Right atrium auricular region (tissue), 2 donors: Measurements from ENCODE around the gene IRF9. TPM values are rescaled to one million over a fixed set of nuclear protein-coding genes. Genes with fewer than 3 reads are reported as not detected.

Experiments
- DNase-seq: peaks from one replicate; pipeline ENCODE4 v3.0.0-alpha.2; 2019; ENCODE audit warnings: low spot score
- H3K27ac ChIP-seq, 2 donors: fragments of 200-600 bp; sonication (generic); 1 replicate in 1 of 2; 2 replicates in 1 of 2; pipeline ENCODE4 v1.5.1; 2016 to 2019
- H3K27me3 ChIP-seq, 2 donors: fragments of 200-600 bp; sonication (generic); one replicate each; pipeline versions ENCODE4 v1.5.1 to v1.6.0; 2017 to 2019
- H3K36me3 ChIP-seq: fragments of 200-600 bp; sonication (generic); one replicate; pipeline ENCODE4 v1.5.1; 2016
- H3K4me1 ChIP-seq, 2 donors: fragments of 200-600 bp; sonication (generic); one replicate each; pipeline versions ENCODE4 v1.5.1 to v1.6.0; 2017 to 2019
- H3K4me3 ChIP-seq, 2 donors: fragments of 200-600 bp; sonication (generic); 1 replicate in 1 of 2; 2 replicates in 1 of 2; pipeline ENCODE4 v1.5.1; 2017 to 2019; ENCODE audit warnings: mild to moderate bottlenecking in 1 of 2, moderate library complexity in 1 of 2
- H3K9me3 ChIP-seq, 2 donors: fragments of 200-600 bp; sonication (generic); one replicate each; pipeline ENCODE4 v1.5.1; 2019
- CTCF ChIP-seq, 2 donors: fragments of 200-600 bp; sonication (generic); IDR thresholded peaks; one replicate each; pipeline ENCODE4 v1.5.1; 2019; ENCODE audit warnings: antibody characterized with exemption in 2 of 2
- total RNA-seq, 2 donors: library from RNA; depleted of rRNA; stranded (reverse); fragments of >200 nt; gene quantifications; one replicate each; pipeline ENCODE4 v1.1.0, GENCODE V29; 2016

Gene IRF9
- total RNA-seq, 2 donors from 2014 or later = 29.2 to 33.1 TPM

GRCh38 chr14:24177891-24178290, 16.8 kb downstream of the IRF9 start:
- Histone ChIP-seq H3K27ac (no peak overlapping the region), H3K9me3 (no peaks in the 10 kb centered on the region), H3K27me3 (no peaks in the 10 kb centered on the region), H3K36me3 (peaks cover 20% of the 10 kb centered on the region), H3K4me1 (peaks cover 0 to 10% of the 10 kb centered on the region in 2 donors), H3K4me3 (no peak overlapping the region)
- TF ChIP-seq CTCF (IDR thresholded peaks at IDR 0.05) = no peak
- no peak for DNase-seq

GRCh38 chr14:24178399-24179178, 17.5 kb downstream of the IRF9 start:
- Histone ChIP-seq H3K9me3 (no peaks in the 10 kb centered on the region), H3K4me1 (peaks cover 0 to 10% of the 10 kb centered on the region in 2 donors), H3K27ac (no peak overlapping the region), H3K27me3 (no peaks in the 10 kb centered on the region), H3K4me3 (no peak overlapping the region), H3K36me3 (peaks cover 27% of the 10 kb centered on the region)
- no peak for DNase-seq
- no peak for TF ChIP-seq CTCF (IDR thresholded peaks at IDR 0.05)

- DNase-seq = no peak
- no peaks in the 10 kb centered on the region for H3K27me3 ChIP-seq
- peaks cover 0 to 10% of the 10 kb centered on the region in 2 donors for H3K4me1 ChIP-seq
- no peaks in the 10 kb centered on the region for H3K9me3 ChIP-seq
- TF ChIP-seq CTCF (IDR thresholded peaks at IDR 0.05) = no peak
- peaks cover 35% of the 10 kb centered on the region for H3K36me3 ChIP-seq
- H3K4me3 ChIP-seq = no peak overlapping the region
- peak overlapping the region; percentile 48 for H3K27ac ChIP-seq
Measured at GRCh38 chr14:24179294-24179960, 18.4 kb downstream of the IRF9 start.

GRCh38 chr14:24179961-24180796, 19.1 kb downstream of the IRF9 start:
- TF ChIP-seq CTCF (IDR thresholded peaks at IDR 0.05) = no peak
- Histone ChIP-seq H3K36me3 (peaks cover 39% of the 10 kb centered on the region), H3K4me1 (peaks cover 0 to 10% of the 10 kb centered on the region in 2 donors), H3K9me3 (no peaks in the 10 kb centered on the region), H3K4me3 (no peak overlapping the region), H3K27me3 (no peaks in the 10 kb centered on the region), H3K27ac (peak overlapping the region; percentile 48)
- peak; percentile 66 for DNase-seq

GRCh38 chr14:24181371-24182077, 20.5 kb downstream of the IRF9 start:
- Histone ChIP-seq H3K27ac (no peak overlapping the region), H3K4me3 (no peak overlapping the region), H3K4me1 (peaks cover 0 to 10% of the 10 kb centered on the region in 2 donors), H3K27me3 (no peaks in the 10 kb centered on the region), H3K9me3 (no peaks in the 10 kb centered on the region), H3K36me3 (peaks cover 39% of the 10 kb centered on the region)
- no peak for DNase-seq
- TF ChIP-seq CTCF (IDR thresholded peaks at IDR 0.05) = no peak
